Uterine smooth muscle cell (primary cell): ENCODE data around the gene ITPK1. TPM values are rescaled to one million over a fixed set of nuclear protein-coding genes. Genes with fewer than 3 reads are reported as not detected.

Experiments
- total RNA-seq: library from RNA; depleted of rRNA; stranded (reverse); fragments of >200 nt; gene quantifications from 2 replicates; pipeline ENCODE4 v1.2.3, GENCODE V29; 2014

The ITPK1 gene
- 11.7 and 12.5 TPM in 2 replicates for total RNA-seq

GRCh38 chr14:93115821-93116675 is at the start of gene ITPK1:
ITPK1 (minus strand) TSS chr14:93115925; CDS start chr14:93115163, 762 bp downstream.

DNA sequence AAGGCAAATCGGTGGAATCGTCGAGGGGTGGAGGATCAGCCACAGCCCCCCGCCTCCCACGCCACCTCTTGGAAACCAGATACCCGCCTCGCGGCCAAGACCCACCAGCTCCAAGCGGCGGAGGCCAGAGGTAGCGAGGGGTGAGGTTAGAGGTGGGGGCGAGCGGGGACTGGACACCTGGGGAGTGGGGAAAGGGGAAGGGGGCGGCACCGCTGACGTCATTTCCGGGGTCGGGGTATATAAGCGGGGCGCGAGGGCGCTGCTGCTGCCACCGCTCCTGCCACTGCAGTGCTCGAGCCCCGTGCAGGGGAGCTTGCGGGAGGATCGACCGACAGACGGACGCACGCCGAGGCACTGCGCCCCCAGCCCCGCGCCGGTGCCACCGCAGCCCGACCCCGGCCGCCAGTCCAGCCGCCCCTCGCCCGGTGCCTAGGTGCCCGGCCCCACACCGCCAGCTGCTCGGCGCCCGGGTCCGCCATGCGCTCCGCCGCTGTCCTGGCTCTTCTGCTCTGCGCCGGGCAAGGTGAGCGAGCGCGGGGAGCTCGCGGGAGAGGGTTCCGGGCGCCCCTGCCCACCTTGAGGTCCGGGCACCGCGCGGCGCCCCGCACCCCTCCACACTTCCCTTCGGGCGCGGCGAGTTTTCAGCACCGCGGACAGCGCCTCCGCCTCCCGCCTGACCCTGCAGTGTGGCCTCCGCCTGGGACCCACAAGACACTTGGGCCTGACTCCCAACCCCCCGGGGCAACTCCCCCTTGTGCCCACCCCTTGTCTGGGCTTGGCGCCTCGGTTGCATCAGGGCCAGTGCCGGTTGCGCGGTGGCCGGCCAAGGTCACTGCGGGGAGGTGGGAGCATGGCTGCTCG is 192.6 kb downstream of the ITPK1 start, which contains the start of gene CHGA:
Gene CHGA, plus strand, starts transcription at position 268 of the 861 bp plus-strand sequence. Its CDS starts 210 bp downstream, at position 478.

Other genes with a start within 250 kb of the ITPK1 start
- gene CHGA, start 192.8 kb downstream of the ITPK1 start, total RNA-seq: not detected in 2 replicates
- 11.3 and 15.0 TPM in 2 replicates for gene MOAP1, start 69.0 kb upstream of the ITPK1 start, total RNA-seq
- 7.4 and 10.2 TPM in 2 replicates for gene LYSET, start 69.4 kb upstream of the ITPK1 start, total RNA-seq
- gene GON7, start 91.1 kb upstream of the ITPK1 start, total RNA-seq: 11.2 and 17.0 TPM in 2 replicates
- gene UBR7, start 91.3 kb upstream of the ITPK1 start, total RNA-seq: 23.6 and 53.7 TPM in 2 replicates
- gene BTBD7, start 217.1 kb upstream of the ITPK1 start, total RNA-seq: 25.2 and 28.0 TPM in 2 replicates
- not detected in 2 replicates for gene COX8C, start 231.3 kb upstream of the ITPK1 start, total RNA-seq